H1 (cell line): ENCODE measurements around the gene PTPRG. TPM values are rescaled to one million over a fixed set of nuclear protein-coding genes. Genes with fewer than 3 reads are reported as not detected.

Source experiments
- CTCF ChIA-PET: fragments of 300-600 bp; sonication (Branson Sonifier 250); formaldehyde crosslinking; loops from one replicate; lab custom pipeline; 2021; ENCODE audit not compliant: partially characterized antibody; lab: Charles Lee
- POLR2A ChIA-PET: fragments of 300-600 bp; sonication (Branson Sonifier 250); formaldehyde crosslinking; loops from one replicate; lab custom pipeline; 2021; ENCODE audit warnings: inconsistent platforms; ENCODE audit not compliant: partially characterized antibody; lab: Charles Lee
- DNase-seq, 2 experiments: peaks; one replicate each; pipeline versions ENCODE4 v3.0.0 to v3.0.0-alpha.2; 2010 to 2022; ENCODE audit warnings: low spot score in 2 of 2, low read depth in 1 of 2, mixed read lengths in 1 of 2
- FAIRE-seq: peaks from 2 replicates; lab custom pipeline; 2011; peaks lifted over from hg19 to GRCh38; lab: Jason Lieb, UNC
- H2AFZ ChIP-seq: 2 replicates; pipeline ENCODE4 v1.8.1; 2012; ENCODE audit warnings: low read length, inconsistent platforms
- H2AK5ac ChIP-seq: 2 replicates; pipeline ENCODE4 v1.6.1; 2013; ENCODE audit warnings: low read depth, low read length
- H2BK120ac ChIP-seq: replicated peaks from 2 replicates; pipeline ENCODE3; 2013; ENCODE audit warnings: low read depth, low read length, inconsistent platforms
- H2BK12ac ChIP-seq: 2 replicates; pipeline ENCODE4 v1.6.1; 2013; ENCODE audit warnings: low read depth, low read length
- H2BK15ac ChIP-seq: 2 replicates; pipeline ENCODE4 v1.6.1; 2013; ENCODE audit warnings: low read length
- H2BK20ac ChIP-seq: 2 replicates; pipeline ENCODE4 v1.6.1; 2013; ENCODE audit warnings: low read length
- H2BK5ac ChIP-seq: 2 replicates; pipeline ENCODE4 v1.6.1; 2013; ENCODE audit warnings: low read depth, low read length
- H3K14ac ChIP-seq: 2 replicates; pipeline ENCODE4 v1.6.1; 2013; ENCODE audit warnings: inconsistent platforms; ENCODE audit not compliant: insufficient read length
- H3K18ac ChIP-seq: 2 replicates; pipeline ENCODE4 v1.6.1; 2013; ENCODE audit warnings: low read length; ENCODE audit errors: extremely low read depth
- H3K23ac ChIP-seq: 2 replicates; pipeline ENCODE4 v1.6.1; 2013; ENCODE audit warnings: inconsistent platforms; ENCODE audit not compliant: insufficient read length
- H3K23me2 ChIP-seq: 2 replicates; pipeline ENCODE4 v1.6.1; 2013; ENCODE audit warnings: low read depth, low read length
- H3K27ac ChIP-seq: 2 replicates; pipeline ENCODE4 v1.6.1; 2011; ENCODE audit warnings: low read depth, low read length, inconsistent platforms
- H3K27me3 ChIP-seq, 4 experiments: replicated peaks in 1 of 4; 1 replicate in 1 of 4; 2 replicates in 3 of 4; pipeline versions ENCODE4 v1.6.1 to v1.8.1; 2011 to 2013; ENCODE audit warnings: low read length in 3 of 4, mild to moderate bottlenecking in 3 of 4, inconsistent platforms in 2 of 4, mixed read lengths in 2 of 4, moderate library complexity in 1 of 4; ENCODE audit not compliant: control insufficient read depth in 3 of 4, insufficient read depth in 3 of 4; ENCODE audit errors: extremely low read depth in 1 of 4
- H3K36me3 ChIP-seq, 4 experiments: 2 replicates each; pipeline versions ENCODE4 v1.6.1 to v1.8.1; 2011 to 2013; ENCODE audit warnings: mild to moderate bottlenecking in 4 of 4, low read length in 3 of 4, moderate library complexity in 2 of 4, control low read depth in 1 of 4, inconsistent platforms in 1 of 4; ENCODE audit not compliant: insufficient read depth in 4 of 4, control insufficient read depth in 2 of 4
- H3K4ac ChIP-seq: replicated peaks from 2 replicates; pipeline ENCODE3; 2013; ENCODE audit warnings: low read length, low read depth, mixed read lengths, inconsistent platforms; ENCODE audit not compliant: insufficient read length
- H3K4me1 ChIP-seq, 4 experiments: replicated peaks in 1 of 4; 1 replicate in 1 of 4; 2 replicates in 3 of 4; pipeline versions ENCODE4 v1.6.1 to v1.8.1; 2011 to 2013; ENCODE audit warnings: low read length in 3 of 4, inconsistent platforms in 2 of 4, mixed read lengths in 1 of 4; ENCODE audit not compliant: insufficient read depth in 4 of 4, control insufficient read depth in 3 of 4
- H3K4me2 ChIP-seq, 2 experiments: 2 replicates each; pipeline versions ENCODE4 v1.6.1 to v1.8.1; 2011 to 2013; ENCODE audit warnings: low read depth in 2 of 2, low read length in 2 of 2, control low read depth in 1 of 2, inconsistent platforms in 1 of 2, mild to moderate bottlenecking in 1 of 2; ENCODE audit not compliant: insufficient read depth in 1 of 2
- H3K4me3 ChIP-seq, 4 experiments: fragments of 200-600, 300-600 bp in 1 of 4; sonication (generic), shearing (Covaris generic), sonication (Bioruptor Twin) in 1 of 4; 2 replicates each; pipeline versions ENCODE4 v1.5.1 to v1.8.1; 2011 to 2016; ENCODE audit warnings: low read length in 4 of 4, low read depth in 3 of 4, control low read depth in 2 of 4, inconsistent platforms in 2 of 4, mild to moderate bottlenecking in 2 of 4, mixed read lengths in 1 of 4, moderate library complexity in 1 of 4; ENCODE audit not compliant: insufficient read depth in 2 of 4; ENCODE audit errors: extremely low read depth in 1 of 4
- H3K56ac ChIP-seq: replicated peaks from 2 replicates; pipeline ENCODE3; 2013; ENCODE audit warnings: low read depth, mild to moderate bottlenecking, mixed read lengths, low read length, inconsistent platforms; ENCODE audit not compliant: insufficient read length
- H3K79me1 ChIP-seq: 2 replicates; pipeline ENCODE4 v1.6.1; 2013; ENCODE audit warnings: low read depth, low read length, control low read depth
- H3K79me2 ChIP-seq, 2 experiments: 2 replicates each; pipeline versions ENCODE4 v1.6.1 to v1.8.1; 2012 to 2013; ENCODE audit warnings: low read length in 2 of 2, mild to moderate bottlenecking in 2 of 2, inconsistent platforms in 1 of 2; ENCODE audit not compliant: insufficient read depth in 2 of 2, control insufficient read depth in 1 of 2
- H3K9ac ChIP-seq, 4 experiments: replicated peaks in 1 of 4; 1 replicate in 1 of 4; 2 replicates in 3 of 4; pipeline versions ENCODE4 v1.6.1 to v1.8.1; 2011 to 2013; ENCODE audit warnings: low read depth in 3 of 4, low read length in 3 of 4, control low read depth in 2 of 4, mild to moderate bottlenecking in 2 of 4, moderate library complexity in 2 of 4, inconsistent platforms in 1 of 4; ENCODE audit errors: extremely low read depth in 1 of 4
- H3K9me3 ChIP-seq, 2 experiments: 2 replicates each; pipeline versions ENCODE4 v1.6.1 to v1.8.1; 2012 to 2013; ENCODE audit warnings: mild to moderate bottlenecking in 2 of 2, moderate library complexity in 2 of 2, control low read depth in 1 of 2, inconsistent platforms in 1 of 2, low read depth in 1 of 2, low read length in 1 of 2, mixed read lengths in 1 of 2; ENCODE audit not compliant: insufficient read depth in 2 of 2
- H4K20me1 ChIP-seq, 2 experiments: replicated peaks in 1 of 2; 2 replicates each; pipeline versions ENCODE3 to v1.8.1; 2011 to 2013; ENCODE audit warnings: inconsistent platforms in 2 of 2, low read length in 2 of 2, mild to moderate bottlenecking in 1 of 2; ENCODE audit not compliant: insufficient read depth in 2 of 2, control insufficient read depth in 1 of 2
- H4K5ac ChIP-seq: 2 replicates; pipeline ENCODE4 v1.6.1; 2013; ENCODE audit warnings: low read length, low read depth, mixed read lengths, inconsistent platforms; ENCODE audit not compliant: insufficient read length
- H4K8ac ChIP-seq: 2 replicates; pipeline ENCODE4 v1.8.0; 2013; ENCODE audit warnings: mild to moderate bottlenecking, moderate library complexity, low read length, inconsistent platforms; ENCODE audit not compliant: insufficient read depth; ENCODE audit errors: extremely low read depth
- H4K91ac ChIP-seq: replicated peaks from 2 replicates; pipeline ENCODE3; 2013; ENCODE audit warnings: low read length, mixed read lengths, inconsistent platforms; ENCODE audit not compliant: insufficient read length
- ATF3 ChIP-seq: IDR thresholded peaks from 2 replicates; pipeline ENCODE4 v1.6.1; 2011; ENCODE audit warnings: low read depth, mild to moderate bottlenecking, low read length; ENCODE audit not compliant: insufficient read depth
- SIX5 ChIP-seq: IDR thresholded peaks from 2 replicates; pipeline ENCODE4 v1.6.1; 2011; ENCODE audit warnings: mild to moderate bottlenecking, low read depth, low read length
- TAF1 ChIP-seq: IDR thresholded peaks from 2 replicates; pipeline ENCODE4 v1.6.1; 2011; ENCODE audit warnings: mild to moderate bottlenecking, low read depth, low read length
- WGBS, 2 experiments: shearing (Covaris generic) in 1 of 2; methylation state at CpG; one replicate each; pipeline versions ENCODE4 v1.1.6 to v1.1.7; 2013 to 2015; ENCODE audit warnings: low lambda C conversion rate in 2 of 2, mixed read lengths in 2 of 2, inconsistent platforms in 1 of 2, low coverage in 1 of 2, missing lambda C conversion rate in 1 of 2; ENCODE audit not compliant: insufficient replicate concordance in 2 of 2, insufficient coverage in 1 of 2, insufficient read length in 1 of 2; ENCODE audit errors: extremely low coverage in 1 of 2, missing lambda C conversion rate in 1 of 2; 5-methylcytosine and 5-hydroxymethylcytosine counted together
- polyA plus RNA-seq, 7 experiments: library from polyadenylated mRNA; depleted of rRNA in 3 of 7; stranded (reverse) in 5 of 7; unstranded in 2 of 7; fragments of >200 nt in 5 of 7; fragments of 200-250 nt in 2 of 7; gene quantifications; 1 replicate in 5 of 7; 2 replicates in 1 of 7; 4 replicates in 1 of 7; pipeline versions ENCODE4 v1.2.1 to v1.2.3, GENCODE V29; 2011 to 2013; ENCODE audit warnings: missing spikeins in 2 of 7, mixed read lengths in 2 of 7
- total RNA-seq: library from RNA; stranded (reverse); fragmentation: NEBNext Ultra II Directional; extraction: Animal tissue kit (Norgen Biotek cat#: 25700); gene quantifications from 2 replicates; pipeline ENCODE4 v1.2.1, GENCODE V29; 2021

The PTPRG gene
- total and polyA plus RNA-seq, 2 of the 8 experiments (the other 6 are each of a cell fraction or from before 2014, with no cell fraction given), result 23.3 to 96.2 TPM

- Histone ChIP-seq H3K4me1 (peaks cover 0 to 7% (median 2%) of the 10 kb centered on the region in 4 experiments; a peak in 2 of 7 replicates), H3K23me2 (no peaks in the 10 kb centered on the region), H2AFZ (no peak overlapping the region), H3K4ac (no peak overlapping the region), H4K20me1 (peaks cover 0 to 2% of the 10 kb centered on the region in 2 experiments), H4K91ac (no peak overlapping the region), H2BK20ac (no peak overlapping the region), H3K4me3 (no peak overlapping the region), H3K9ac (no peak overlapping the region), H3K23ac (no peak overlapping the region), H3K36me3 (no peaks in the 10 kb centered on the region), H2AK5ac (no peak overlapping the region), H3K79me1 (no peaks in the 10 kb centered on the region; the same call in 1 of the 2 replicates), H3K79me2 (peaks cover 0 to 78% of the 10 kb centered on the region in 2 experiments; a peak in 3 of 4 replicates), H3K56ac (no peak overlapping the region), H3K9me3 (no peaks in the 10 kb centered on the region), H2BK120ac (no peak overlapping the region), H4K8ac (no peak overlapping the region), H3K27me3 (no peaks in the 10 kb centered on the region), H2BK5ac (no peak overlapping the region), H3K18ac (no peak overlapping the region), H4K5ac (no peak overlapping the region), H3K27ac (no peak overlapping the region), H3K14ac (no peak overlapping the region), H3K4me2 (no peak overlapping the region), H2BK12ac (no peak overlapping the region), H2BK15ac (no peak overlapping the region)
- CTCF ChIA-PET, result interaction anchor here (0.6 to 0.9 kb wide), 2 partner anchors 9 to 66 kb away, joined by 3 to 4 read pairs; no protein-coding TSS in a partner anchor
- POLR2A ChIA-PET, result no interaction called here
- WGBS, 2 experiments, result 93% methylated on average over 2 of the region's 2 CpGs; no CpG with 5 or more reads in 1 of the 2 experiments
- DNase-seq (no peak), FAIRE-seq (no peak)
- TF ChIP-seq SIX5 (no peak), TAF1 (no peak), ATF3 (no peak)
Observed at GRCh38 chr3:61839256-61839655, 277.9 kb downstream of the PTPRG start.
